ENCODE measurements around the gene CRYBG2.
"Not testable (repeated sequence)": the region's sequence is repeated elsewhere in the genome, so short reads cannot be mapped to it uniquely, and the experiment has no call there.

Gene CRYBG2, protein sequence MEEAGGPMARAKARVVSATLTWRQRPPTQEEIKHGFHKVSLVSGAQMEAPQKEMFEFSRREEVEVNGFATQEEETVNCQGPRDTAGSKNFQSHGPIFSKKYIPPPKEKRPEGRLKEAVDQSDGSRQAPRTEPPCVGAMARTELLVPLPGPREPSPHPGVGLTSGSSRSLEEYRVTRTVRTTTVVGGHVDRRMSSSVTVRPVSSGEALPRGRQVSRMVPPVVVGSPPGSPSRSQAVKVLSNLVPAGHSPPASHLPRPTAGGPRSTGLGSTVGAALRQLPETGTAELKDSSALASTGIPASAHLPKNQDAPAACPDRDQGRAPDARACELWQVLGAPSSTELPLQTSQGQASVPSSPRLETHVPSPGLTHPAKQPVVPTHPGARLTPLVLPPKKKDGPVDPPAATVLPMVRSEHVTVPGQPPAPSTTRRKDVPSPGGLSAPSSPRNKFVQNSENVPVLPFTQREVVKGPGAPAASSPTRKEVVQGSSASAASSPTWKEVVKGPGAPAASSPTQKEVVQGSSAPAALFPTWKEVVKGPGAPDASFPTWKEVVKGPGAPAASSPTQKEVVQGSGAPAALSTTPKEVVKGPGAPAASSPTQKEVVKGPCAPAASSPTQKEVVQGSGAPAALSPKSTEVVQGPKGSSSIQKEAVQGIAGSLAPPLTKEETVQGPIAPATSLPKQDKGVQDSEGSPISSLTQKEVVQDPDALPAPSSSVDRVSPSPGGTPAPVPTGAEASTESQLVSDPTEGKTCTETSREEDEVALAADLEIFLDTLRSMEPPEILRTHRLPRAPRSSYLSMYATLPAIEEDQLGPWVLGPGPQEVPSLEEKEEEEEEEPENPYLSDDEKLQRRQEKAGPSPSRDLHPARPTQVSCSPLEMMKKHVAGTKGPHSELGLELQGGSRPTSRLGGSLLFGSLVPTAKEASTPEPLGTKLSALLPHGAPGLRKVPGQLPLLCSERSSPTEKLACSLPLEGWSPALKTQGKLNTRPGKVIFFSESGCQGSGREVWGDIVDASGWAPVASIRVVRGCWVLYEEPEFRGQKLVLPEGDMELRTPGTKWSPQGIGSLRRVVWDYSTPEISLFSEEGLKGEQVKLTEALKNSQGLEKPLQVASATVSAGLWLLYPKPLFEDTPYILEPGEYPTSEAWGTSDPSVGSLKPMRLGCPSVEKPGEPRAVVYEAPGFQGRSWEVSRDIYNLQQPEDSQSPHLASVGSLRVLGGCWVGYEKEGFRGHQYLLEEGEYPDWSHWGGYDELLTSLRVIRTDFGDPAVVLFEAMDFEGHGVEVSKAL (N-terminal part only)

GRCh38 chr1:26353976-26354820, at the start of gene CRYBG2:
CRYBG2 (minus strand) TSS chr1:26354130; CDS start chr1:26346657, 7,473 bp downstream.
- no peaks in the 10 kb centered on the region for H3K4me1 Mint-ChIP-seq (ENCODE audit: low read depth)
- peaks cover 24% of the 10 kb centered on the region for H3K27me3 Mint-ChIP-seq
- H3K27ac Mint-ChIP-seq = no peak within 1 kb of the TSS
- no peak within 1 kb of the TSS for H3K4me3 Mint-ChIP-seq
- intact Hi-C loops (cut with micrococcal nuclease) = no loop called here
- no peaks in the 10 kb centered on the region for H3K36me3 Mint-ChIP-seq (ENCODE audit: low read depth)
- H3K9me3 Mint-ChIP-seq = no peaks in the 10 kb centered on the region

DNA sequence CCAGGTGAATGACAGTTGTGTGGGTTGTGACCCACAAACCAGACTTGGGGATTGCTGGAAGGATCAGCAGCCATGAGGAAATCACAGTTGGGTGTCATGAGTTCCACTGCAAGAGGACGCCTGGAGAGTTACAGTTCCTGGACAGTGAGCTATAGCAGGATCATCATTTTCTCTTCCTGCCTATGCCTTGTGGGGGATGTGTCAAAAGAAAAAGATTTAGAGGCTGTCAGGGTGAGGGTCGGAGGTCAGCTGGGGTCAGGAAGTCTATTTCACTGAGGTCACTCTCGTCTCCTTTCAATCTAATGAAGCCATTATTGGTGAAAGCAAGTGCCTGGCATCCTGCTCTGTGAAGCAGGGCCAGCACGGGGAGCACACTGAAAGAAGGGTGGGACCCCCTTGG, 49.7 kb upstream of the CRYBG2 start:
- H3K9me3 Mint-ChIP-seq = no peaks in the 10 kb centered on the region
- no peak overlapping the region for H3K27ac Mint-ChIP-seq
- no peak overlapping the region for H3K4me3 Mint-ChIP-seq
- intact Hi-C loops (cut with micrococcal nuclease) = no loop called here
- H3K27me3 Mint-ChIP-seq = peaks cover 44% of the 10 kb centered on the region
- H3K4me1 Mint-ChIP-seq (ENCODE audit: low read depth) = no peaks in the 10 kb centered on the region
- no peaks in the 10 kb centered on the region for H3K36me3 Mint-ChIP-seq (ENCODE audit: low read depth)

DNA sequence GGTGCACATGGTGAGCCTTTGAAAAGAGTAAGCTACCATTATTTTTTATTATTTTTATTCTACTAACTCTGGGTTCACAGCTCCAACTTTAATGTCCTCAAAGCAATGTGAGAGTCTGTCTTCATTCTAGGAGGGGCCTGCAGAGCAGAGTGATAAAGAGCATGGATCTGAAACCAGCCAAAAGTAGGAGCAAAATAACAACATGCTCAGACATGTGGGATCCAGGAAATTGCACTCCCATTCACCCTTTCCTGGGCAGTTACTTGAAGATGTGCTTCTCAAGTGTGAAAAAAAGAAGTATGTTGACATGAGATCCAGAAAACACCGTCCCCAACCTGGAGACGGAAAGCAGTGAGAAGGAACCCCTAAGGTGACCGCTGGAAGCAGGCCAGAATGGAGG, 48.0 kb upstream of the CRYBG2 start:
- intact Hi-C loops (cut with micrococcal nuclease) = no loop called here
- H3K27ac Mint-ChIP-seq = no peak overlapping the region
- peaks cover 41% of the 10 kb centered on the region for H3K27me3 Mint-ChIP-seq
- H3K9me3 Mint-ChIP-seq = no peaks in the 10 kb centered on the region
- H3K4me1 Mint-ChIP-seq (ENCODE audit: low read depth) = no peaks in the 10 kb centered on the region
- H3K4me3 Mint-ChIP-seq = no peak overlapping the region
- H3K36me3 Mint-ChIP-seq (ENCODE audit: low read depth) = no peaks in the 10 kb centered on the region

DNA sequence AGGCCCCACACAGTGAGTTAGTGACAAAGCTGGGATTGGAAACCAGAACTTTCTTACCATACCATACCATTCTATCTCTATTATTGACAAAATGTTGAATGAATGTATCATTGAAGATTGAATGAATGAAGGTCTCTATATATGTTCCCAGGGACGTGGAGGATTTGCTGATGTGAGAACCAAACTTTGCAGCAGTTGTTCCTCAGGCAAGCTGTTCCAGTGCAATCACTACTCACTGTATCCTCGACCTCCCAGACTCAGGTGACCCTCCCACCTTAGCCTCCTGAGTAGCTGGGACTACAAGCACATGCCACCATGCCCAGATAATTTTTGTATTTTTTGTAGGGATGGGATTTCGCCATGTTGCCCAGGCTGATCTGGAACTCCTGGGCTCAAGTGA, 45.1 kb upstream of the CRYBG2 start:
- Mint-ChIP-seq H3K27ac (no peak overlapping the region), H3K4me3 (no peak overlapping the region), H3K36me3 (ENCODE audit: low read depth) (no peaks in the 10 kb centered on the region), H3K27me3 (peaks cover 35% of the 10 kb centered on the region), H3K4me1 (ENCODE audit: low read depth) (no peaks in the 10 kb centered on the region), H3K9me3 (no peaks in the 10 kb centered on the region)
- intact Hi-C loops (cut with micrococcal nuclease) = loop anchor here (10.0 kb wide), 1 partner anchor 124 kb away; no protein-coding TSS in a partner anchor

DNA sequence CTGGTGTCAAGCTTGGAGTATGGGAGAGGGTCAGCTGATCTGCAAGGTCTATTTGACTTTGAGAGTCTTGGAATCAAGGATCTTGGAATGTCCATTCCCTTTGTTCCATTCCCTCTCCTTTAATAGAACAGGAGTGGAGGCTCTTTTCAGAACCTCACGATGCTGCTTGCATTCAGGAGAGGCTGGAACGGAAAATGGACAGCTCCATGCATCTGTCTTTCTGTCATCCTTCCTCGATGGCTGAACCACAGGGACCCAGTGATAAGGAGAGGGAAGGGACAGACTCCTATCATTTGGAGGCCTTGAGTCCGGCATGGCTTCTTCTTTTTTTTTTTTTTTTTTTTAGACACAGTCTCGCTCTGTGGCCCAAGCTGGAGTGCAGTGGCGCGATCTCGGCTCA, 41.8 kb upstream of the CRYBG2 start:
- Mint-ChIP-seq H3K4me1 (ENCODE audit: low read depth) (peaks cover 21% of the 10 kb centered on the region), H3K4me3 (no peak overlapping the region), H3K9me3 (no peaks in the 10 kb centered on the region), H3K27me3 (peaks cover 26% of the 10 kb centered on the region), H3K36me3 (ENCODE audit: low read depth) (no peaks in the 10 kb centered on the region), H3K27ac (no peak overlapping the region)
- intact Hi-C loops (cut with micrococcal nuclease) = loop anchor here (10.0 kb wide), 1 partner anchor 121 kb away; no protein-coding TSS in a partner anchor

GRCh38 chr1:26391450-26391849, 37.5 kb upstream of the CRYBG2 start:
- Mint-ChIP-seq H3K4me3 (no peak overlapping the region), H3K27me3 (peaks cover 40% of the 10 kb centered on the region), H3K9me3 (no peaks in the 10 kb centered on the region), H3K27ac (no peak overlapping the region), H3K36me3 (ENCODE audit: low read depth) (no peaks in the 10 kb centered on the region), H3K4me1 (ENCODE audit: low read depth) (peaks cover 21% of the 10 kb centered on the region)
- intact Hi-C loops (cut with micrococcal nuclease) = loop anchor here (10.0 kb wide), 1 partner anchor 117 kb away; no protein-coding TSS in a partner anchor

GRCh38 chr1:26389604-26390247, 35.8 kb upstream of the CRYBG2 start:
- no peaks in the 10 kb centered on the region for H3K9me3 Mint-ChIP-seq
- H3K4me3 Mint-ChIP-seq = no peak overlapping the region
- H3K4me1 Mint-ChIP-seq (ENCODE audit: low read depth) = peaks cover 30% of the 10 kb centered on the region
- intact Hi-C loops (cut with micrococcal nuclease) = loop anchor here (10.0 kb wide), 2 partner anchors 115 to 215 kb away; partner anchors contain the start of genes CNKSR1 and ZNF593OS
- H3K27ac Mint-ChIP-seq = peak overlapping the region; percentile 39
- peaks cover 40% of the 10 kb centered on the region for H3K27me3 Mint-ChIP-seq
- H3K36me3 Mint-ChIP-seq (ENCODE audit: low read depth) = no peaks in the 10 kb centered on the region

DNA sequence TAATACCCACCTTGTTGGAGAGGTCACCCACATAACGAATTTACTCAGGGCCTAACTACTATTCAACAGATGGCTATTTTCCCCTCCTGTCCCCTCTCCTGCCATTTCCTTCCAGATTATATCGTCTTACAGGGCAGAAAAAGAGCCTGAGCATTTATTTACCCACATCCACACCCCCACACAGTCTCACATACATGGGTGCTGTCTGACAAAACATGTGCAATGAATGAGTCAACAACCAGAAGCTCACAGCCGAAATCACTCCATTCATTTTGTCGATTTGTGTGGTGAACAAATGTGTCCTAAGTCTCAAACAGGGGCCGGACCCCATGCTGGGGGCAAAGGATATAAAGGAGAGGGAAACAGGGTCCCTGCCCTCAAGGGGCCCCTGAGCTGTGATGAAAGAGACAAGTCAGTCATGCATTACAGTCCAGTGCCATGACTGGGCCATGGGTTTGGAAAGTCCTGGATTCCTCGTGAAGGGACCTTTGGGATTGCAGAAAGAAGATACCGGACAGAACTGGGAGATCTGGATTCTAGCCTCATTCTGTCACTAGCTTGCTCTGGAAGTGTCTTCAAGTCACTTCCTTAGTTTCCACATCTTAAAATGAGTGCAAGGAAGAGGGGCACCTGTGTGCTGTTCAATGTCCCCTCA, 35.0 kb upstream of the CRYBG2 start:
- no peaks in the 10 kb centered on the region for H3K36me3 Mint-ChIP-seq (ENCODE audit: low read depth)
- H3K4me3 Mint-ChIP-seq = no peak overlapping the region
- H3K4me1 Mint-ChIP-seq (ENCODE audit: low read depth) = peaks cover 30% of the 10 kb centered on the region
- H3K9me3 Mint-ChIP-seq = no peaks in the 10 kb centered on the region
- peaks cover 40% of the 10 kb centered on the region for H3K27me3 Mint-ChIP-seq
- no peak overlapping the region for H3K27ac Mint-ChIP-seq
- intact Hi-C loops (cut with micrococcal nuclease) = loop anchor here (10.0 kb wide), 1 partner anchor 214 kb away; the partner anchor contains the start of genes CNKSR1 and ZNF593OS

GRCh38 chr1:26387447-26387846, 33.5 kb upstream of the CRYBG2 start:
- peaks cover 18% of the 10 kb centered on the region for H3K4me1 Mint-ChIP-seq (ENCODE audit: low read depth)
- H3K9me3 Mint-ChIP-seq = no peaks in the 10 kb centered on the region
- peaks cover 34% of the 10 kb centered on the region for H3K27me3 Mint-ChIP-seq
- intact Hi-C loops (cut with micrococcal nuclease) = loop anchor here (10.0 kb wide), 1 partner anchor 213 kb away; the partner anchor contains the start of genes CNKSR1 and ZNF593OS
- H3K36me3 Mint-ChIP-seq (ENCODE audit: low read depth) = no peaks in the 10 kb centered on the region
- H3K4me3 Mint-ChIP-seq = no peak overlapping the region
- no peak overlapping the region for H3K27ac Mint-ChIP-seq

DNA sequence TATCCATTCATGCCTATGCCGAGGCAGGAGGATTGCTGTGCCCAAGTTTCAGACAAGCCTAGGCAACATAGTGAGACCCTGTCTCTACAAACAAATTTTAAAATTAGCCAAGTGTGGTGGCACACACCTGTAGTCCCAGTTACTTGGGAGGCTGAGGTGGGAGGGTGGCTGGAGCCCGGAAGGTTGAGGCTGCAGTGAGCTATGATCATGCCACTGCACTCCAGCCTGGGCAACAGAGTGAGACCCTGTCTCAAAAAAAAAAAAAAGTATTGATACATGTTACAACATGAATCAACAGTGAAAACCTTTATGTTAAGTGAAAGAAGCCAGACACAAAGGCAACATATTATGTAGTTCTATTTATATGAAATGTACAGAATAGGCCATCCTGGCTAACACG, 31.1 kb upstream of the CRYBG2 start:
- H3K27ac Mint-ChIP-seq; H3K36me3 Mint-ChIP-seq (ENCODE audit: low read depth); H3K9me3 Mint-ChIP-seq: not testable (repeated sequence)
- Mint-ChIP-seq H3K4me1 (ENCODE audit: low read depth) (peaks cover 16% of the 10 kb centered on the region), H3K4me3 (peak overlapping the region; percentile 64), H3K27me3 (peaks cover 25% of the 10 kb centered on the region)
- intact Hi-C loops (cut with micrococcal nuclease) = loop anchor here (10.0 kb wide), 1 partner anchor 210 kb away; the partner anchor contains the start of genes CNKSR1 and ZNF593OS

DNA sequence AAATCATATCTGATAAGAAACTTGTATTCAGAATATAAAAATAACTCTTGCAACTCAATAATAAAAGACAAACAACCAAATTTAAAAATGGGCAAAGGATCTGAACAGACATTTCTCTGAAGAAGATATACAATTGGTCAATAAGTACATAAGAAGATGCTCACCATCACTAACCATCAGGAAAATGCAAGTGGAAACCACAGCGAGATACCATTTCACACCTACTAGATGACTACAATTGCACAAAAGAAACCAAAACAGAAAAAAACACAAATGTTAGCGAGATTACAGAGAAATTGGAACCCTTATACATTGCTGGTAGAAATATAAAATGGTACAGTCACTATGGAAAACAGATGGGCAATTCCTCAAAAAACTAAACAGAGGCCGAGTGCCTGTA, 30.1 kb upstream of the CRYBG2 start:
- Mint-ChIP-seq H3K27ac (no peak overlapping the region), H3K4me3 (no peak overlapping the region), H3K36me3 (ENCODE audit: low read depth) (no peaks in the 10 kb centered on the region), H3K9me3 (no peaks in the 10 kb centered on the region), H3K4me1 (ENCODE audit: low read depth) (peaks cover 16% of the 10 kb centered on the region), H3K27me3 (peaks cover 17% of the 10 kb centered on the region)
- intact Hi-C loops (cut with micrococcal nuclease) = loop anchor here (10.0 kb wide), 1 partner anchor 209 kb away; the partner anchor contains the start of genes CNKSR1 and ZNF593OS

GRCh38 chr1:26378879-26379251, 24.9 kb upstream of the CRYBG2 start:
- Mint-ChIP-seq H3K4me3 (no peak overlapping the region), H3K9me3 (no peaks in the 10 kb centered on the region), H3K27ac (peak overlapping the region; percentile 91), H3K4me1 (ENCODE audit: low read depth) (peaks cover 49% of the 10 kb centered on the region), H3K27me3 (peaks cover 12% of the 10 kb centered on the region), H3K36me3 (ENCODE audit: low read depth) (no peaks in the 10 kb centered on the region)
- intact Hi-C loops (cut with micrococcal nuclease) = no loop called here
